NCI-H2171 (cell line): Measurements from ENCODE around the gene RAB3GAP2.
"Not testable (repeated sequence)": the region's sequence is repeated elsewhere in the genome, so short reads cannot be mapped to it uniquely, and the experiment has no call there.

Experiments
- DNase-seq: peaks from one replicate; lab custom pipeline; 2025; lab: John Stamatoyannopoulos, UW

Gene RAB3GAP2

DNA sequence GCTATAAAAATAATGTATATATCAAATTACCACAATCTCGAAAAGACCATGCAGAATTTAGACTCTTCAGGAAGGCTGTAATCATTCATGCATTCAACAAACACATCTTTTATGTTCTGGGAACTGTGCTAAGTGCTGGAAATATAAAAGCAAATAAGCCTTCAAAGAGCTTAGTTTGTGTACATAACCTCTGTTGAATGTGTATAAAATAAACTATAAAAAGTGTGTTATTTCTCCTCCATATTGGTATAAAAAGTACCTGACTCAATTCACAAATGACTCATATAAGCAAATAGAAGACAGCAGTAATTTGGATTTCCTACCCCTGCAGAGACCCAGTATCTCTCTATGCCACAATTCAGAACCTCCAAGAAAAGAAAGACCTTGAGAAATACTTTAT lies 36.8 kb downstream of the RAB3GAP2 start:
- no peak for DNase-seq

DNA sequence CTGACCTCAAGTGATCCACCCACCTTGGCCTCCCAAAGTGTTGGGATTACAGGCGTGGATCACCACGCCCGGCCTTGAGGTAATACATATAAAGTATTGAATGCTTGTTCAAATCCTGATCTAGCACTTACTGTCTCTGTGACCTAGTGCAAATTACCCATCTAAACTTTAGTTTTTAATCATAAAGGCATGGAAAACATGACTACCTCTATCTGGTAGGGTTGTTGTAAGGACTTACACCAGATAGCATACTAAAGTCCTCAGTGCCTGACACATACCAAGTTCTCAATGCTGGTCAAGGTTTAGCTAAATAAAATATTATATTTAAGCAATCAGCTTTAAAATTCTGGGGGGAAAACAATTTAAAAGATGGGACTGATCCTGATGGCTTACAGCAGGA lies 38.3 kb downstream of the RAB3GAP2 start:
- DNase-seq: no peak

DNA sequence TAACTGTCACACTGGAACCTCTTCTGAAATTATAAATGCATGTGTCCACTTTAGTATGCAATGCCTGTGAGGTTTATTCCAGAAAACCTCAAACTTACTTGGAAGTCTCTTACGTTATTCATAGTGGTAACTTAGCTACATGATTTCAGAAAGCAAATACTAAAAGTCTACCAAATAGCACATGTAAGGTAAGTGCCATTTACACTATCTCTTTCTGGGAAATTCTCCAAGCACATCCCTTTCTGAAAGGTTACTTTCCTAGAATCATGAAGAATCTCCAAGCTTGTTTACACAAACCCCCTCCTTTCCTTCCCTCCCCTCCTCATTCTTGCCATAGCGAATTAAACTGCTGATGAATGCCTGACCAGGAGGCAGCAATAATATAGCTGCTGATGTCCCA lies 42.5 kb downstream of the RAB3GAP2 start:
- DNase-seq: no peak

DNA sequence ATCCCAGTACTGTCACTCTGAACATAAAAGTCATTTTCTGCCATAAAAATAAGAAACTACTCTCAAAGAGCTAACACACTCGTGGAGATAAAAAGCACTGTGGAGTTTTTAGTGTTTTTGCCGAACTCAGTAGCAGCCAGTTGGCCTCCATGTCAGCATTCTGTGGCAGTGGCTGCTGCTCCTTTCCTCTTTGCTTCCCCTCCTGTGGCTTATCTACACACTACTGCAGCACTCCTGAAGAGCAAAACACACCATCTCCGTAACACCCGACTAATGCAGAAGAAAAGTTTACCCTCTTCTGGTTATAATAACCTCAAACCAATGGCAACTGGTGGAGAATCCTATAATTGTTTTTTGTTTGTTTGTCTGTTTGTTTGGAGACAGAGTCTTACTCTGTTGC lies 44.9 kb downstream of the RAB3GAP2 start:
- DNase-seq: no peak

DNA sequence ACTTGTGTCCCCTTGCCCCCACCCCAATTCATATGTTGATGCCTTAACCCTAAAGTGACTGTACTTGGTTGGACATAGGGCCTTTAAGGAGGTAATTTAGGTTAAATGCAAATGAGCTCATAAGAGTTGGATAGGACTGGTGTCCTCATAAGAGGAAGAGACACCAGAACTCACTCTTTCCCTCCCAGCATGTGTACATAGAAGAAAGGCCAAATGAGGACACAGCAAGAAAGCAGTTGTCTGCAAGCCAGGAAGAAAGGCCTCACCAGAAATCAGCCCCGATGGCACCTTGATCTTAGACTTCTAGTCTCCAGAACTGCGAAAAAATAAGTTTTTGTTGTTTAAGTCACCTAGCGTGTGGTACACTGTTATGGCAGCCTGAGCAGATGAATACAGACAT lies 45.5 kb downstream of the RAB3GAP2 start:
- DNase-seq: no peak

DNA sequence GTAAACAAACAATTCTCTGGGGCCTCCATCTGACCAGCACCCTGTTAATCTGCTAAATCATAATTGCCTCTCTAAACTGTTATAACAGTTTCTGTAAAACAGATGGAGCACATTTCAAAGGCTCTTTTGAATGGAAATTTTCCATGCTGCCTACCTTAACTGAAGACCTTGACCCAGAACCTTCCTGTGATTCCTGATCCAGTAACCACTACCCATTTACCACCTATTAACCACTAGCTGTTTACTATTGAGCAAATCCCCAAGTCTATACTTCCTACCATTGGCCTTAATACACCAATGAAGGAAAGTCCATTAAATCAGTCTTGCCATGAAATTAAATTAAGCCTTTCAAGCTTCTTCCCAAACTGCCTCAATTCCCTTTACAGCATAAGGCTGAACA lies 46.3 kb downstream of the RAB3GAP2 start:
- DNase-seq: no peak

DNA sequence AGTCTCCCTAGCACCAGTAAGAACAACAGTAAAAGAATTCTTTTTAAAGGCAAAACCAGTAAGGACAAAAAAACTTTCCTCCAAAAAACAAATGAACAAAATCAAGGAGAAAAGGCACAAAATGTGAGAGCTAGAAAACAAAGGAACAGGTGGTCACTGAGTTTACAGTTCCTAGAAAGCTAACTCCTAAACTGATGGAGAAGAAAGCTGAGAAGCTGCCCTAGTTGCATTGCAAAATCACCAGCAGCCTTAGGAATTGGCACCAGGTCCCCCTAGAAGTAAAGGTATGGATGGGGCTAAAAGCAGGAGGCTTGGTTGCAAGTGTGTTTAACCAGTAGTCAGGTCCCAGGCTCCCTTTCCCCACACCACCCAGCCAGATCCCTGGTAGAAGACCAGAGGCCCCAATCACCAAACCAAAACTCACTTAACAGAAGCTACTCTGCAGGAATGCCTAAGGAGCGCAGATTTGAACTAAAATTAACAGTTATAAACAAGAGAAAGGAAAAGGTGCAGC lies 47.6 kb downstream of the RAB3GAP2 start:
- no peak for DNase-seq

DNA sequence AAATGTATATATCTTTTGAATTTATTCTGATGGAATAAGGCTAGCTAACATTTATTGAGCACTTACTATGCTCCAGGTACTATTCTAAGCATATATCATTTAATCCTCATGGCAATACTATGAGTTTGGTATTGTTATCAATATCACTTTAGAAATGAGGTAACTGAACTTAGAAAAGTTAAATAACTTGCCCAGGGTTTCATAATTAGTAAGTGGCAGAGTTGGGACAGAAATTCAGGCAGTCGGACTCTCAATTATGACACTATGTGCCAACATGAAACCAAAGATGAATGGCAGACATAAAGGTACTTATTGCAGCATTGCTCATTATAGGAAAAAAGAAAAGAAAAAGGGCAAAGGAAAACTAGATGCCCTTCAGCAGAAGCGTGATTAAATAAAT lies 48.2 kb downstream of the RAB3GAP2 start:
- no peak for DNase-seq

DNA sequence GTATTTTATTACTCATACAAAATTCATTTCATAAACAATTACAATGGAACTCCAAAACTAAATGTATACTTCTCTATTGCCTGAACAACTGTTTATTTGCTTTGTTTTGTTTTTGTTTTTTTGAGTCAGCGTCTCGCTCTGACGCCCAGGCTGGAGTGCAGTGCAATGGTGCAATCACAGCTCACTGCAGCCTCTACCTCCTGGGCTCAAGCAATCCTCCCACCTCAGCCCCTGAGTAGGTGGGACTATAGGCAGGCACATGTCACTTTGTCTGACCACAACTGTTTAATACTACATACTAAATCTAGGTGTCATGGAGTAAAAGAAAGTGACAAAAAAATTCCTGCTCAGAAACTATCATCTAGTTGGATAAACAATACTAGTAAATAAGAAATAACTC lies 49.3 kb downstream of the RAB3GAP2 start:
- no peak for DNase-seq

DNA sequence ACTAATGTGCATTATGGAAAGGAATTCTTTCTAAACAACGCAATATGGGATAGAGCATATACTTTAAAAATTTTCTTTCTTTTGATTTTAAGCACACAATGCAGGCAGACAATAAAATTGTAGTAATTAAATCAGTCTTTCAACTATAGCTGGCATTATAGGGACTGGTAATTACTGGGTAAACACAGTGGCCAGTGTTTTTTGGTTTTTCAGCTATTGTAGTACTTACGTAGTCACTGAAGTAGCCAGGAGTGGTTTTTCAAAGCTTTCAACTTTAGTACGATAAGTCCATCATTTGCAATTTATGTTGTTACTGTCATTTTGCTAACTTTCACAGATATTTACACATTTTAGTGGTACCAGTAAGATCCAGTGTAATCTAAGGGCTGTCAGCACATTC lies 50.6 kb downstream of the RAB3GAP2 start:
- DNase-seq: no peak

DNA sequence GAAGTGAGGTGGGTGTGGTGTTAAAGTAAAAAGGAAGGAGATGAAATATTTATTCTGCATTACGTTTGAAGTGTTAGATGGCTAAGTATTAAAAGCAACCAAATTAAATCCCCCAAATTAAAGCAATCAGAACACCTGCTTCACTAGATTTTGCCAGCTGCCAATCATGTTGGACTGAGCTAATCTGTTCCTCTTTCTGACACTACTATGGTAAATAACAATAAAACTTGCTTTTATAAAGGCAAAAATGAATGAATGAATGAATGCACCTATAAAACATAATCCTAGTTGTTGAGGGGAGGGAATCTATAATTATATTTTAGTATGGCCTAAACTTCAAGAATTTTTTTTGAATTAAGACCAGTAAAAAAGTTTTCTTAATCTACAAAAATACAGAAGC lies 51.0 kb downstream of the RAB3GAP2 start:
- DNase-seq: no peak

DNA sequence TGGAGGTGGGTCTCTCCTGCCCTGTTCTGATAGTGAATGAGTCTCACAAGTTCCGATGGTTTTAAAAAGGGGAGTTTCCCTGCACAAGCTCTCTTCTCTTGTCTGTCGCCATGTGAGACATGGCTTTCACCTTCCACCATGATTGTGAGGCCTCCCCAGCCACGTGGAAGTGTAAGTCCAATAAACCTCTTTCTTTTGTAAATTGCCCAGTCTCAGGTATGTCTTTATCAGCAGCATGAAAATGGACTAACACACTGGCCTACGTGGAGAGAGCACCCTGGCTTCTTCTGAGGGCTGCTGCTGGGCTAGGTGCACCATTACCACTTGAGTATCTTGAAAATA lies 51.6 kb downstream of the RAB3GAP2 start:
- DNase-seq: not testable (repeated sequence)

DNA sequence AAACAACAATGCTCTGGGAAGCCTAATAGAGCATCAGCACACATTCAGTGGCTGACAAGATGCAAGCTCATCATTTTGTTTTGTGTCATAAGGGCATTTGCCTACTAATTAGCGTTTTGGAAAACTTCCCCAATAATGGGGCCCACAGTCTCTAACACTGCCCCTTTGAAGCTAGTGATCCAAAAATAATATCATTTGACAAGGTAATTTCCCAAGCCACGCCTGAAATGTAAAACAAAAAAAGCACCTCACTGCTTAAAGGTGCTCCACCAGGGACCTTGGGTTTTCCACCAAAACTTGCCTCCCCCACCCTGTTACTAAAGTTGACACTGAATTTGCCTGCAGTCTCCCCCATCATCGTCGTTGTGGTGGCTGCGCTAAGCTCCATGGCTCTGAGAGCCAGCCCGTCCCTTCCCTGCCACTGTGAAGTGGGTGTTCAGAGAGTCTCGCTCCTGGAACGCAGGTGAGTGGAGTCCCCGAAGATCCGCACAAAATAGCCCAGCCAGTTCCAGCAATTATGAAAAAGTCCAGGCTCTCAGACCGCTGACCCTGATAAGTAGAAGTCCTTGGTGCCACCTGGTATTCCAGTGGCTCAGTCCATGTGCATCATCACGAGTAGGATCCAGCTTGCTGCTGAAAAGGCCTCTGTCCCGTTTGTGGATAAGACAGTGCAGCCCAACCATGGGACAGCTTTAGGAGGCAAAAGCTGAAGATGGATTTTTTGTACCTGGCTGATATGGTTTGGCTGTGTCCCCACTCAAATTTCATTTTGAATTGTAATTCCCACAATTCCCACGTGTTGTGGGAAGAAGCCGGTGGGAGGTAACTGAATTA lies 52.2 kb downstream of the RAB3GAP2 start:
- DNase-seq: no peak

DNA sequence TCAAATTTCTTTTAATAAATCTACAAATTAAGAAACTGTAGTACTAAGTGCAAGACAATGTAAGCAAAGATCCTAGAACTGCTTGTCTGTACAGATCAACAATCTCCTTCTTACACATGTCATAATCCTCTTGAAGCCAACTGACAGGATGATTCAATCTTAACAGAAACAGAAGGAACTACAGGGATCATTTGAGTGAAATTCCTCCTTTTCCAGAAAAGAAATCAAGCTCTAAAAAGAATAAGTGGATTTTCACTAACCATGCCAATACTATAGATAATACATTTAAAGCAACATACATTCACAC lies 53.2 kb downstream of the RAB3GAP2 start:
- DNase-seq: no peak

DNA sequence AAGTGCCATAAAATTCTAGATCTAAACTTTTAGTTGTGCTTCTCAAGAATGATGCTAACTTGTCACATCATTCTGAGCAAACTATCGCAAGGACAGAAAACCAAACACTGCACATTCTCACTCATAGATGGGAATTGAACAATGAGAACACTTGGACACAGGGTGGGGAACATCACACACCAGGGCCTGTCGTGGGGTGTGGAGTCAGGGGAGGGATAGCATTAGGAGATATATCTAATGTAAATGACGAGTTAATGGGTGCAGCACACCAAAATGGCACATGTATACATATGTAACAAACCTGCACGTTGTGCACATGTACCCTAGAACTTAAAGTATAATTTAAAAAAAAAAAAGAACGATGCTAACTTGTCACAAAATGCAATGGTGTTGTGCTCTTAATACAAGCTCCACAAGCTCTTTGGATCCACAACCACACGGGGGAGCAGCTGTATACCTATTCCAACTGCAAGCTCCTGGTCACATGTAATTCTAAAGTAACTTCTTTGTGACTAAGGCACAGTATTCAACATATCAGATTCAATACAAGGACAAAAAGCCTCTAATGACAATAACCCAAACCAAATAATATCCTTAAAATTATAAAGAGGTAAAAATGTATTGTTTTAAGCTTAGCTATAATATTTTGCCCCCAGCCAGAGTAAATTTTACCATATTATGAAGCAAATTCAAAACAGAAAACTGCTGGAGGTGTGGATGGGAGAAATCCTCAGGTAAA lies 53.7 kb downstream of the RAB3GAP2 start:
- peak; percentile 9 for DNase-seq

DNA sequence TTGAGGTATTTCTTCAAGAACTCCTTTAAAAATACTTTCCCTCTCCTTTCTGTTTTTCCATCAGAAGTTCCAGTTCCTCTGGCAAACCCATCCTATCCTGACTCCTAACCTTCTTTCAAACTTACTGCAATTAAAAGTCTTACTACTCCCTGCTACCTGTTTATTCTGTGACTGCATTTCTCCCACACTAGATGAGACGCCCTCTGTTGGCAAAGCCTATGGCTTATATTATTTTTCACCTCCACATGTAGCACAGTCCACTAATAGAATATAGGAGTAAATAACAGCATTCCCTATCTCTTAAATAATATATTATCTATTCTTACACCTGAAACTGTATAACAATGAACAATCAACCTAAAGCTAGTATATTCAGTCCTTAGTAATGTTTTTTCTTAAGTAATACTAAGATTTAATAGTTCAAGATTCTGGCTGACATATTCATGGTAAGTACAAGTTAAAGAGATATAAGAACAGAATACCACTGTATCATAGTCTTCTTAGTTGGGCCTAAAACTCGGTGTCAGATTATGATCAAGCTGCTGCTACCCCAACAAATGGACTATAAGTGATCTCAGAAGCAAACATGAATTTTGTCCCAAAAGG lies 54.8 kb downstream of the RAB3GAP2 start:
- no peak for DNase-seq

DNA sequence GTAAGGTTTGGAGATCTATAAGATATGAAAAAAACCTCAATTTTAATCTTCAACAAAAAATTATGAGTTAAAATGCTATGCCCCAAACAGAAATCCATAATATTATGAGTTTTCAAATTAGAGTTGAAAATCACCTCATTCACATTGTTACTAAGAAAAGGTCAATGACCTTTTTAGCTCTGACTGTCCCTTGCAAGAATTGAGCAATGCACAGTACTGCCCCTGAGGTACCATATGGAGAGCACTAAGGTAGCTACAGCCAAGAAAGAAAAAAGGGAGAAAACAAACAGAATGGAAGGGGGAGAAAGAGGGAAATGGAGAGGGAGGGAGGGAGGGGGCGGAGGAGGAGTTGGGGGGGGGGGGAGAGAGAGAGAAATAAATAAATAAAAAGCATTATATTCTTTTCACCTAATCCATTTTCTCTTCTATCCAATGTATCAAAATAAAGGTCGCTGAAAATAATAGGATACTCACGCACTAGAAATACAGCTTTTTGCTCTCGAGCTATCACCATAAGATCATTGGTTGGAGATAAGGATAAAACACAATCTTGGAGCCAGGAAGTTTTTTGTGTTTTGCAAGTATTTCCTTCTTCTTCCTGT lies 58.8 kb downstream of the RAB3GAP2 start:
- no peak for DNase-seq

DNA sequence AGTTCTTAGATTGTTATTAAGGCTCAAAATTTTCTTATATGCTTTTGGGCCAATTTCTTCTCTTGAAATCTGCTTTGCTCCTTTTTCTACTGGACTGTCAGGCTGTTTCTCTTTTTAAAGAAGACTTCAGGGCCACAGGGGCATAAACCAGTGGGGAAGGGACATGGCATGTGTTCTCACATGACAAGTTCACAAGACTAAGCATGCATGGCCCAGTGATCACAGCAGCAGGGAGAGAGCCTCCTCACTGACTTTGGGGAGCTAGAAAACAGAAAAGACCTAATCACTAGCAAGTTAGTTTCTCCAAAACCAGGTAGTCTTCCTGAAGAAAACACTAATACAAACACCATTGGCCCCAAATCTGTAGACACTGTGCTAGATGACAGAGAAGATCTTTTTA lies 64.8 kb downstream of the RAB3GAP2 start:
- no peak for DNase-seq

DNA sequence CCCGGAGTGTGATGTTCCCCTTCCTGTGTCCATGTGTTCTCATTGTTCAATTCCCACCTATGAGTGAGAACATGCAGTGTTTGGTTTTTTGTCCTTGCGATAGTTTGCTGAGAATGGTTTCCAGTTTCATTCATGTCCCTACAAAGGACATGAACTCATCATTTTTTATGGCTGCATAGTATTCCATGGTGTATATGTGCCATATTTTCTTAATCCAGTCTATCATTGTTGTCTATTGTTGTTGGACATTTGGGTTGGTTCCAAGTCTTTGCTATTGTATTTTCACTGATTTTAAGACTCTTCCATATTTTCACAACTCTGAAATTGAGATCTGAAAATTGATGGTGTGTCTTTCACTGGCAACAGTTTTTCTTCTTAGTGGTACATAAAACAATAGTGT lies 67.5 kb downstream of the RAB3GAP2 start:
- not testable (repeated sequence) for DNase-seq

DNA sequence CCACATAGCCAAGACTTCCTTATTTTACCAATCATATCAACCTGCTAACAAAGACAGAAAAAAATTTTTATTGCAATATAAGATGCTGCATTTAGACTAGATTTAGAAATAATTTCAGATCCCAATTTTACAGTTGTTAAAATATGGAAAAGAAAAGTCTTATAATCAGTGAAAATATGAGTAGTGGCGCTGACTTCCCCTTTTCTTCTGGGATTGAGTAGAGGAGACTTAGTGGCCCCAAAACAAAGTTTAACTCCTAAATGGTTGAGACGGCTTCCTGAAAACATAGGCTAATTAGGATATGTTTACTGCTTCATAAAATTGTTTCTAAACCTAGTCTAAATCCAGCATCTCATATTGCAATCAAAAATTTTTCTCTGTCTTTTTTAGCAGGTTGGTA lies 68.4 kb downstream of the RAB3GAP2 start:
- DNase-seq: no peak

DNA sequence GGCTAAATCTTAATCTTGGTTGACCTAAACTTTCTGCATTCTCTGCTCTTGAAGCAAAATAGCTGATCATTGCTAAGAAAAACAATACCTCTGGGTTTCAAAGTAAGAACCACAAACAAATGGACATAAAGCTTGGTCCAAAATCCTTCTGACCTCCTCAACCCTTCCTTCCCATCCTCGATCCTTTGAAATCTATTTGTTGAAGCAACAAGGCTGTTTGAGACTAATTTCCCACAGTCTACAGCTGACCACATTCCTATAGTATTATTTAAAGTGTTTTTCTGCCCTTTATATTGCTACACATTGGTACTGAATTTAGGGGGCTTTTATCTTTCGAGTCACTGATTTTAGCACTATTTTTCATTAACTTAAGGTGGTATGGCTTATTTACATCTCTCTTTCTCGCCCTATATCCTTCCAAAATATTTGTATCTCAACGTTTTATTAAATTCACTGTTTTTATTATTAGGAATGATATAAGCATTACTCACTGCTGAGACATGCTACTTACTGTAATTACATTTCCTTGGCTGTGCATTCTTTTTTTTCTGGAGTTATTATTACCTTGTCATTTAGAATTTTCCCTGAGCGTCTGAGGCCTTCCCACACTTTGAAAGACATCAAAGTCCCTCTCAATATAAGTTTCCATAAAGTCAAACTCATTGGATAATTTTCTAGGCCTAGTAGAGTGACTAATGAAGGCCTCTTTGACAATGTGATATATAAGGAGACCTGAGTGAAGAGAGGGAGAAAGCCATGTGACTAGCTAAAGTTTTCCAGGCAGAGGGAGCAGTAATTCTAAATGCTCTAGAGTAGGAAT lies 73.9 kb downstream of the RAB3GAP2 start:
- no peak for DNase-seq

DNA sequence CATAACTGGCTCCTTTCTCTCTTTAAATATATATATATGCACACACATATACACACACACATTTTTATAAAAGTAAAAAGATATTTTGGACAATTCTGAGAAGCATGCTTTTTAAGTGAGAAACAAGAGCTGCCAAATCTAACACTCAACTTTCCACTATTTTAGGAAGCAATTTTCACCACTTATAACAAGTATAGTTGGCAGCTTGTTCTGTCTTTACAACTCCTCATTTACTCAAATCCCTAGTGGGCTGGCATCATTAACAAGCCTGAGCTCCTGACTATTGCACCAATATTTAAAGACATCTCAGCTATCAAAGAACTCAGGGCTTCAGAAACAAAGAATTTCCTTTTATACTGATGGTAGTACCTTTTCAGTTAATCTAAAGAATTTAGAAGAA lies 76.6 kb downstream of the RAB3GAP2 start:
- no peak for DNase-seq
